Measurements from ENCODE around the gene ITGB1. TPM values are rescaled to one million over a fixed set of nuclear protein-coding genes. Genes with fewer than 3 reads are reported as not detected.

The ITGB1 gene
- total and polyA plus RNA-seq, 9 donors = 207 to 517 (median 276) TPM

GRCh38 chr10:32878646-32879045 lies 79.4 kb downstream of the ITGB1 start:
- H3K4me1 ChIP-seq (ENCODE audit: insufficient read depth) = no peaks in the 10 kb centered on the region
- H3K4me3 ChIP-seq = no peak overlapping the region
- H3K27ac ChIP-seq = no peak overlapping the region
- no peaks in the 10 kb centered on the region for H3K9me3 ChIP-seq
- DNase-seq = no peak
- TF ChIP-seq, protein P1, sequence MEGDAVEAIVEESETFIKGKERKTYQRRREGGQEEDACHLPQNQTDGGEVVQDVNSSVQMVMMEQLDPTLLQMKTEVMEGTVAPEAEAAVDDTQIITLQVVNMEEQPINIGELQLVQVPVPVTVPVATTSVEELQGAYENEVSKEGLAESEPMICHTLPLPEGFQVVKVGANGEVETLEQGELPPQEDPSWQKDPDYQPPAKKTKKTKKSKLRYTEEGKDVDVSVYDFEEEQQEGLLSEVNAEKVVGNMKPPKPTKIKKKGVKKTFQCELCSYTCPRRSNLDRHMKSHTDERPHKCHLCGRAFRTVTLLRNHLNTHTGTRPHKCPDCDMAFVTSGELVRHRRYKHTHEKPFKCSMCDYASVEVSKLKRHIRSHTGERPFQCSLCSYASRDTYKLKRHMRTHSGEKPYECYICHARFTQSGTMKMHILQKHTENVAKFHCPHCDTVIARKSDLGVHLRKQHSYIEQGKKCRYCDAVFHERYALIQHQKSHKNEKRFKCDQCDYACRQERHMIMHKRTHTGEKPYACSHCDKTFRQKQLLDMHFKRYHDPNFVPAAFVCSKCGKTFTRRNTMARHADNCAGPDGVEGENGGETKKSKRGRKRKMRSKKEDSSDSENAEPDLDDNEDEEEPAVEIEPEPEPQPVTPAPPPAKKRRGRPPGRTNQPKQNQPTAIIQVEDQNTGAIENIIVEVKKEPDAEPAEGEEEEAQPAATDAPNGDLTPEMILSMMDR (IDR thresholded peaks at IDR 0.05) = no peak
- TF ChIP-seq POLR2A (IDR thresholded peaks at IDR 0.05) (no peak), EP300 (IDR thresholded peaks at IDR 0.05) (no peak)
- intact Hi-C loops (cut with DNase I) = no loop called here
- no peaks in the 10 kb centered on the region for H3K36me3 ChIP-seq
- no peaks in the 10 kb centered on the region for H3K27me3 ChIP-seq

GRCh38 chr10:32877915-32878314 lies 80.1 kb downstream of the ITGB1 start:
- no peaks in the 10 kb centered on the region for H3K9me3 ChIP-seq
- no peak overlapping the region for H3K27ac ChIP-seq
- no peaks in the 10 kb centered on the region for H3K27me3 ChIP-seq
- no peaks in the 10 kb centered on the region for H3K4me1 ChIP-seq (ENCODE audit: insufficient read depth)
- no peak for DNase-seq
- no peaks in the 10 kb centered on the region for H3K36me3 ChIP-seq
- intact Hi-C loops (cut with DNase I) = no loop called here
- TF ChIP-seq POLR2A (IDR thresholded peaks at IDR 0.05) = no peak
- TF ChIP-seq, protein P1 (IDR thresholded peaks at IDR 0.05) = no peak
- TF ChIP-seq EP300 (IDR thresholded peaks at IDR 0.05) = no peak
- no peak overlapping the region for H3K4me3 ChIP-seq

- Histone ChIP-seq H3K27ac (no peak overlapping the region), H3K4me3 (no peak overlapping the region), H3K36me3 (no peaks in the 10 kb centered on the region), H3K27me3 (no peaks in the 10 kb centered on the region), H3K9me3 (no peaks in the 10 kb centered on the region), H3K4me1 (ENCODE audit: insufficient read depth) (no peaks in the 10 kb centered on the region)
- WGBS, 3 donors = 89 to 95% (median 90%) methylated on average over 1 of the region's 1 CpG
- intact Hi-C loops (cut with DNase I) = no loop called here
- no peak for DNase-seq
- TF ChIP-seq POLR2A (IDR thresholded peaks at IDR 0.05) (no peak), EP300 (IDR thresholded peaks at IDR 0.05) (no peak)
- TF ChIP-seq, protein P1 (IDR thresholded peaks at IDR 0.05) = no peak
Observed at GRCh38 chr10:32865170-32865569, 92.9 kb downstream of the ITGB1 start.

GRCh38 chr10:32854435-32854834 lies 103.6 kb downstream of the ITGB1 start:
- H3K36me3 ChIP-seq = no peaks in the 10 kb centered on the region
- H3K27ac ChIP-seq = no peak overlapping the region
- no peak overlapping the region for H3K4me3 ChIP-seq
- intact Hi-C loops (cut with DNase I) = no loop called here
- DNase-seq = no peak
- no peaks in the 10 kb centered on the region for H3K27me3 ChIP-seq
- H3K4me1 ChIP-seq (ENCODE audit: insufficient read depth) = no peaks in the 10 kb centered on the region
- no peaks in the 10 kb centered on the region for H3K9me3 ChIP-seq
- TF ChIP-seq POLR2A (IDR thresholded peaks at IDR 0.05) = no peak
- TF ChIP-seq, protein P1 (IDR thresholded peaks at IDR 0.05) = no peak
- TF ChIP-seq EP300 (IDR thresholded peaks at IDR 0.05) = no peak
- WGBS, 3 donors = 94 to 96% (median 96%) methylated on average over 2 of the region's 2 CpGs

DNA sequence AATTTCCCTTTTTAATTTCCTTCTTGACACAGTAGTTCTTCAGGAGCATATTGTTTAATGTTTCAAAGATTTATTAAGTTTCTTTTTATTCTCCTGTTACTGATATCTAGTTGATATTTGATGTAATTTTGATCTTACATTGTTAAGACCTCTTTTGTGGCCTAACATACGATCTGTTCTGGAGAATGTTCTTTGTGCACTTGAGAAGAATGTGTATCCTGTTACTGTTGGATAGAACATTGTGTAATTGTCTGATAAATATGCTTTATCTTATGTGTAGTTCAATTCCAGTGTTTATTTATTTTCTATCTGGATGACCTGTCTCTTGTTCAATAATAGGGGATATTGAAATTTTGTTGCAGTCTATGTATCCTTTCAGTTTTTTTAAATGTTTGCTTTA lies 106.7 kb downstream of the ITGB1 start:
- Histone ChIP-seq H3K27ac (no peak overlapping the region), H3K4me1 (ENCODE audit: insufficient read depth) (no peaks in the 10 kb centered on the region), H3K4me3 (no peak overlapping the region), H3K27me3 (no peaks in the 10 kb centered on the region), H3K36me3 (no peaks in the 10 kb centered on the region), H3K9me3 (no peaks in the 10 kb centered on the region)
- DNase-seq = no peak
- intact Hi-C loops (cut with DNase I) = no loop called here
- WGBS, 3 donors = 0 to 1% (median 0%) methylated on average over 1 of the region's 1 CpG
- TF ChIP-seq, protein P1 (IDR thresholded peaks at IDR 0.05) = no peak
- TF ChIP-seq POLR2A (IDR thresholded peaks at IDR 0.05) (no peak), EP300 (IDR thresholded peaks at IDR 0.05) (no peak)
